CD8-positive, alpha-beta memory T cell (primary cell): ENCODE results near the gene MICU1. TPM values are rescaled to one million over a fixed set of nuclear protein-coding genes. Genes with fewer than 3 reads are reported as not detected.
A peak's percentile ranks its signal among the peaks of the same experiment; 100 is the strongest.
"Not testable (repeated sequence)": the region's sequence is repeated elsewhere in the genome, so short reads cannot be mapped to it uniquely, and the experiment has no call there.

Source experiments
- CTCF ChIA-PET: fragments of 350-600 bp; sonication (Branson Sonifier 250); formaldehyde crosslinking; loops from one replicate; lab custom pipeline; 2021; ENCODE audit warnings: antibody characterized with exemption; lab: Charles Lee
- POLR2A ChIA-PET: fragments of 350-600 bp; sonication (Branson Sonifier 250); formaldehyde crosslinking; loops from one replicate; lab custom pipeline; 2021; ENCODE audit warnings: antibody characterized with exemption; lab: Charles Lee
- DNase-seq, 5 donors: peaks; one replicate each; pipeline versions ENCODE4 v3.0.0 to v3.0.0-alpha.2; 2020 to 2022; ENCODE audit warnings: mixed read lengths in 1 of 5
- H3K27ac ChIP-seq: one replicate; pipeline ENCODE4 v1.7.0; 2013; ENCODE audit warnings: low read depth, mild to moderate bottlenecking, low read length, moderate library complexity
- H3K27me3 ChIP-seq: 2 replicates; pipeline ENCODE4 v1.7.0; 2013; ENCODE audit warnings: low read length, mild to moderate bottlenecking; ENCODE audit not compliant: insufficient read depth, poor library complexity, severe bottlenecking
- H3K36me3 ChIP-seq: 2 replicates; pipeline ENCODE4 v1.7.0; 2013; ENCODE audit warnings: mild to moderate bottlenecking, low read length, moderate library complexity; ENCODE audit not compliant: insufficient read depth
- H3K4me1 ChIP-seq: 2 replicates; pipeline ENCODE4 v1.7.0; 2013; ENCODE audit warnings: mild to moderate bottlenecking, low read length, moderate library complexity; ENCODE audit not compliant: insufficient read depth
- H3K4me3 ChIP-seq: 2 replicates; pipeline ENCODE4 v1.7.0; 2013; ENCODE audit warnings: mild to moderate bottlenecking, low read length
- H3K9me3 ChIP-seq: 2 replicates; pipeline ENCODE4 v1.7.0; 2013; ENCODE audit warnings: mild to moderate bottlenecking, low read length
- H3K27ac Mint-ChIP-seq, 8 donors: one replicate each; pipeline ENCODE4 v1.8.0; 2020 to 2021; ENCODE audit warnings: mixed read lengths in 8 of 8, mild to moderate bottlenecking in 6 of 8, inconsistent platforms in 3 of 8, moderate library complexity in 3 of 8
- H3K27me3 Mint-ChIP-seq, 2 donors: one replicate each; pipeline ENCODE4 v1.8.0; 2020 to 2021; ENCODE audit warnings: mixed read lengths in 2 of 2, mild to moderate bottlenecking in 1 of 2, moderate library complexity in 1 of 2
- H3K36me3 Mint-ChIP-seq, 3 donors: one replicate each; pipeline ENCODE4 v1.8.0; 2020 to 2021; ENCODE audit warnings: mixed read lengths in 3 of 3, inconsistent platforms in 1 of 3, mild to moderate bottlenecking in 1 of 3
- H3K4me1 Mint-ChIP-seq, 3 donors: one replicate each; pipeline ENCODE4 v1.8.0; 2020 to 2021; ENCODE audit warnings: mixed read lengths in 3 of 3, inconsistent platforms in 1 of 3, mild to moderate bottlenecking in 1 of 3
- H3K4me3 Mint-ChIP-seq, 7 donors: one replicate each; pipeline ENCODE4 v1.8.0; 2020 to 2021; ENCODE audit warnings: mixed read lengths in 7 of 7, mild to moderate bottlenecking in 6 of 7, moderate library complexity in 4 of 7, inconsistent platforms in 2 of 7
- H3K9me3 Mint-ChIP-seq, 5 donors: one replicate each; pipeline ENCODE4 v1.8.0; 2020 to 2022; ENCODE audit warnings: mixed read lengths in 5 of 5, mild to moderate bottlenecking in 3 of 5, moderate library complexity in 2 of 5, inconsistent platforms in 1 of 5
- polyA plus RNA-seq: library from polyadenylated mRNA; unstranded; fragments of 300-500 nt; fragmentation: Illumina TruSeq; gene quantifications from one replicate; pipeline ENCODE4 v1.2.3, GENCODE V29; 2021
- total RNA-seq, 2 experiments: library from RNA; stranded (reverse); gene quantifications; one replicate each; pipeline ENCODE4 v1.2.3, GENCODE V29; 2021

MICU1 gene
- total and polyA plus RNA-seq, 3 experiments from 2014 or later, result 25.3 to 27.9 (median 26.9) TPM

- Mint-ChIP-seq H3K27ac (no peak overlapping the region), H3K4me1 (no peaks in the 10 kb centered on the region), H3K36me3 (peaks cover 31 to 75% (median 43%) of the 10 kb centered on the region in 3 donors), H3K27me3 (peaks cover 0 to 1% of the 10 kb centered on the region in 2 donors), H3K9me3 (peaks cover 3 to 17% (median 8%) of the 10 kb centered on the region in 5 donors), H3K4me3 (no peak overlapping the region)
- CTCF ChIA-PET, result no interaction called here
- Histone ChIP-seq H3K4me1 (no peaks in the 10 kb centered on the region), H3K4me3 (no peak overlapping the region), H3K9me3 (peaks cover 7% of the 10 kb centered on the region), H3K27ac (no peak overlapping the region), H3K27me3 (no peaks in the 10 kb centered on the region), H3K36me3 (peaks cover 8% of the 10 kb centered on the region)
- POLR2A ChIA-PET, result no interaction called here
- no peak for DNase-seq
These were observed 80.3 kb downstream of the MICU1 start for GRCh38 chr10:72545546-72545945.

- CTCF ChIA-PET, H3K4me1 ChIP-seq, H3K27me3 ChIP-seq, H3K27ac ChIP-seq, POLR2A ChIA-PET, H3K27me3 Mint-ChIP-seq, H3K4me3 Mint-ChIP-seq, H3K4me3 ChIP-seq, H3K4me1 Mint-ChIP-seq, H3K9me3 ChIP-seq, DNase-seq, H3K36me3 ChIP-seq: not testable (repeated sequence)
- H3K36me3 Mint-ChIP-seq, result peaks cover 28 to 66% (median 48%) of the 10 kb centered on the region in 3 donors
- peaks cover 3 to 17% (median 8%) of the 10 kb centered on the region in 5 donors for H3K9me3 Mint-ChIP-seq
- H3K27ac Mint-ChIP-seq, result peak overlapping the region in 1 of 8 donors; percentile 77
These were observed 82.0 kb downstream of the MICU1 start for GRCh38 chr10:72543855-72544254.

GRCh38 chr10:72542396-72542815 lies 83.5 kb downstream of the MICU1 start:
- no peak for DNase-seq
- Histone ChIP-seq H3K36me3 (peaks cover 8% of the 10 kb centered on the region), H3K27me3 (no peaks in the 10 kb centered on the region), H3K9me3 (peaks cover 7% of the 10 kb centered on the region), H3K4me1 (no peaks in the 10 kb centered on the region), H3K27ac (no peak overlapping the region), H3K4me3 (no peak overlapping the region)
- ChIA-PET CTCF (no interaction called here), POLR2A (no interaction called here)
- Mint-ChIP-seq H3K27me3 (peaks cover 0 to 1% of the 10 kb centered on the region in 2 donors), H3K27ac (peak overlapping the region in 1 of 8 donors; percentile 68), H3K4me3 (no peak overlapping the region), H3K36me3 (peaks cover 28 to 53% (median 45%) of the 10 kb centered on the region in 3 donors), H3K4me1 (peaks cover 0 to 5% (median 3%) of the 10 kb centered on the region in 3 donors), H3K9me3 (peaks cover 3 to 17% (median 8%) of the 10 kb centered on the region in 5 donors)

GRCh38 chr10:72541337-72541736 lies 84.5 kb downstream of the MICU1 start:
- Histone ChIP-seq H3K4me3 (no peak overlapping the region), H3K27ac (no peak overlapping the region), H3K4me1 (no peaks in the 10 kb centered on the region), H3K27me3 (no peaks in the 10 kb centered on the region), H3K9me3 (peaks cover 7% of the 10 kb centered on the region), H3K36me3 (peaks cover 8% of the 10 kb centered on the region)
- Mint-ChIP-seq H3K36me3 (peaks cover 27 to 53% (median 45%) of the 10 kb centered on the region in 3 donors), H3K4me1 (peaks cover 0 to 5% (median 3%) of the 10 kb centered on the region in 3 donors), H3K4me3 (no peak overlapping the region), H3K27ac (no peak overlapping the region), H3K27me3 (peaks cover 0 to under 1% of the 10 kb centered on the region in 2 donors), H3K9me3 (peaks cover 3 to 17% (median 8%) of the 10 kb centered on the region in 5 donors)
- DNase-seq, result no peak
- ChIA-PET POLR2A (no interaction called here), CTCF (no interaction called here)

- POLR2A ChIA-PET, result no interaction called here
- CTCF ChIA-PET, result no interaction called here
- Histone ChIP-seq H3K27ac (no peak overlapping the region), H3K9me3 (peaks cover 7% of the 10 kb centered on the region), H3K36me3 (peaks cover 5% of the 10 kb centered on the region), H3K4me3 (no peak overlapping the region), H3K27me3 (no peaks in the 10 kb centered on the region), H3K4me1 (no peaks in the 10 kb centered on the region)
- peaks cover 0 to 5% (median 3%) of the 10 kb centered on the region in 3 donors for H3K4me1 Mint-ChIP-seq
- H3K9me3 Mint-ChIP-seq, result peaks cover 3 to 17% (median 8%) of the 10 kb centered on the region in 5 donors
- H3K27ac Mint-ChIP-seq, result no peak overlapping the region
- H3K27me3 Mint-ChIP-seq, result no peaks in the 10 kb centered on the region
- peaks cover 23 to 45% (median 45%) of the 10 kb centered on the region in 3 donors for H3K36me3 Mint-ChIP-seq
- DNase-seq, result no peak
- H3K4me3 Mint-ChIP-seq, result no peak overlapping the region
These were observed 85.6 kb downstream of the MICU1 start for GRCh38 chr10:72540193-72540807.

GRCh38 chr10:72539137-72539536 lies 86.7 kb downstream of the MICU1 start:
- H3K4me1 Mint-ChIP-seq, result peaks cover 0 to 5% (median 3%) of the 10 kb centered on the region in 3 donors
- H3K9me3 Mint-ChIP-seq, result peaks cover 3 to 16% (median 8%) of the 10 kb centered on the region in 5 donors
- H3K36me3 ChIP-seq, result no peaks in the 10 kb centered on the region
- no peaks in the 10 kb centered on the region for H3K27me3 Mint-ChIP-seq
- no peaks in the 10 kb centered on the region for H3K4me1 ChIP-seq
- H3K27ac Mint-ChIP-seq, result no peak overlapping the region
- ChIA-PET POLR2A (no interaction called here), CTCF (no interaction called here)
- H3K27me3 ChIP-seq, result no peaks in the 10 kb centered on the region
- no peak overlapping the region for H3K4me3 ChIP-seq
- H3K27ac ChIP-seq, result no peak overlapping the region
- H3K9me3 ChIP-seq, result peaks cover 7% of the 10 kb centered on the region
- no peak for DNase-seq
- no peak overlapping the region for H3K4me3 Mint-ChIP-seq
- H3K36me3 Mint-ChIP-seq, result peaks cover 18 to 38% (median 36%) of the 10 kb centered on the region in 3 donors

- Mint-ChIP-seq H3K27ac (no peak overlapping the region), H3K4me3 (no peak overlapping the region), H3K4me1 (no peaks in the 10 kb centered on the region), H3K36me3 (peaks cover 0 to 9% (median 2%) of the 10 kb centered on the region in 3 donors), H3K27me3 (no peaks in the 10 kb centered on the region), H3K9me3 (no peaks in the 10 kb centered on the region)
- no peaks in the 10 kb centered on the region for H3K36me3 ChIP-seq
- H3K4me1 ChIP-seq, result no peaks in the 10 kb centered on the region
- DNase-seq, result no peak
- no peak overlapping the region for H3K4me3 ChIP-seq
- CTCF ChIA-PET, result interaction anchor here (1.7 kb wide), 1 partner anchor 8 kb away, joined by 3 read pairs; no protein-coding TSS in a partner anchor
- H3K27me3 ChIP-seq, result no peaks in the 10 kb centered on the region
- H3K9me3 ChIP-seq, result no peaks in the 10 kb centered on the region
- no peak overlapping the region for H3K27ac ChIP-seq
- POLR2A ChIA-PET, result no interaction called here
These were observed 100.2 kb downstream of the MICU1 start for GRCh38 chr10:72525689-72526088.

GRCh38 chr10:72525277-72525676 lies 100.6 kb downstream of the MICU1 start:
- Histone ChIP-seq H3K36me3 (no peaks in the 10 kb centered on the region), H3K4me3 (no peak overlapping the region), H3K27me3 (no peaks in the 10 kb centered on the region), H3K27ac (no peak overlapping the region), H3K4me1 (no peaks in the 10 kb centered on the region), H3K9me3 (no peaks in the 10 kb centered on the region)
- ChIA-PET POLR2A (no interaction called here), CTCF (interaction anchor here (1.7 kb wide), 1 partner anchor 9 kb away, joined by 3 read pairs; no protein-coding TSS in a partner anchor)
- Mint-ChIP-seq H3K27ac (no peak overlapping the region), H3K27me3 (no peaks in the 10 kb centered on the region), H3K4me3 (no peak overlapping the region), H3K36me3 (peaks cover 0 to 9% (median 2%) of the 10 kb centered on the region in 3 donors), H3K4me1 (no peaks in the 10 kb centered on the region), H3K9me3 (no peaks in the 10 kb centered on the region)
- no peak for DNase-seq
